ENCODE measurements around the gene SMTNL1.

The SMTNL1 gene

GRCh38 chr11:57597461-57597915, 60.1 kb downstream of the SMTNL1 start, which contains the start of gene SERPING1:
SERPING1 (plus strand) TSS chr11:57597685; CDS start chr11:57598271, 586 bp downstream.
- DNase-seq (ENCODE audit: low read depth) = no peak

- DNase-seq (ENCODE audit: low read depth) = no peak
Measured at GRCh38 chr11:57597916-57598830, 60.8 kb downstream of the SMTNL1 start.

GRCh38 chr11:57598831-57599155, 61.4 kb downstream of the SMTNL1 start:
- DNase-seq (ENCODE audit: low read depth) = no peak

GRCh38 chr11:57599381-57599780, 62.0 kb downstream of the SMTNL1 start:
- no peak for DNase-seq (ENCODE audit: low read depth)
